GM19397 (cell line): ENCODE results near the gene ACOT13.
"Not testable (repeated sequence)": the region's sequence is repeated elsewhere in the genome, so short reads cannot be mapped to it uniquely, and the experiment has no call there.

ENCODE experiments used
- ATAC-seq: cut with Tn5 transposase; IDR thresholded peaks from one replicate; pipeline ENCODE4 v1.9.1; 2021; ENCODE audit warnings: mild to moderate bottlenecking, moderate library complexity; ENCODE audit not compliant: unreplicated experiment

Gene ACOT13

GRCh38 chr6:24692003-24692402 lies 25.1 kb downstream of the ACOT13 start:
- ATAC-seq, result no peak

GRCh38 chr6:24692415-24692814 lies 25.5 kb downstream of the ACOT13 start:
- ATAC-seq, result no peak

GRCh38 chr6:24692848-24693592 lies 26.1 kb downstream of the ACOT13 start:
- no peak for ATAC-seq

GRCh38 chr6:24694198-24694597 lies 27.3 kb downstream of the ACOT13 start:
- no peak for ATAC-seq

DNA sequence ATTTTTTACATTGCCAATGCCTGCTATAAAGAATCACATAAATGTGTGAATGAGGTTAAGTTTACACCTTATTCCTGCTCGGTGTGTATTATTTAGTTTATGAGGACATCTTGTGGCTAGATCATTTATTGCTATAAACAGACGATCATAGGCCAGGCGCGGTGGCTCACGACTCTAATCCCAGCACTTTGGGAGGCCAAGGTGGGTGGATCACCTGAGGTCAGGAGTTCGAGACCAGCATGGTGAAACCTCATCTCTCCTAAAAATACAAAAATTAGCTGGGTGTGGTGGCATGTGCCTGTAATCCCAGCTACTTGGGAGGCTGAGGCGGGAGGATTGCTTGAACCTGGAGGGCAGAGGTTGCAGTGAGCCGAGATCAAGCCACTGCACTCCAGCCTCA lies 28.8 kb downstream of the ACOT13 start:
- ATAC-seq, result not testable (repeated sequence)

- ATAC-seq, result no peak
These were observed 29.2 kb downstream of the ACOT13 start for GRCh38 chr6:24696097-24696496.

- ATAC-seq, result no peak
These were observed 32.9 kb downstream of the ACOT13 start for GRCh38 chr6:24699521-24700359.

DNA sequence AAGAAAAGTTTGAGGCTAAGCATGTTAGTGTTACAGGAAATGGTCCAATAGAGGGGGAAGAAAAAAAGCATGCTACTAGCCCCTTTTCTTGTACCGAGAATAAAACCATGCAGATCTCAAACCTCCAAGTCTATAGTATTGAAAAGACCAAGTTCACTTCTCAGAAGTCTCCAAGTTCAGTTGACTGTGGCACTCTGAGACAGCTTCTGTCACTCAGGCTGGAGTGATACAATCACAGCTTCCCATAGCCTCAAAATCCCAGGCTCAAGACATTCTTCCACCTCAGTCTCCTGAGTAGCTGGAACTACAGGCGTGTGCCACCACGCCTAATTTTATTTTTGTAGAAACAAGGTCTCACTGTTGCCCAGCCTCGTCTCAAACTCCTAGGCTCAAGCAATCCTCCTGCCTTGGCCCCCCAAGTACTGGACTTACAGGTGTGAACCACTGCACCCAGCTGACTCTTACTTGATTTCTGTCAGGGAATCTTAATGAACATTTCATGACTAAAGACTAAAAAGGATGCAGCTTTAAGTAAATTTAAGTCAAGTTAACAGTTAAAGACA lies 35.9 kb downstream of the ACOT13 start:
- no peak for ATAC-seq

GRCh38 chr6:24704468-24704867 lies 37.6 kb downstream of the ACOT13 start:
- ATAC-seq, result no peak

DNA sequence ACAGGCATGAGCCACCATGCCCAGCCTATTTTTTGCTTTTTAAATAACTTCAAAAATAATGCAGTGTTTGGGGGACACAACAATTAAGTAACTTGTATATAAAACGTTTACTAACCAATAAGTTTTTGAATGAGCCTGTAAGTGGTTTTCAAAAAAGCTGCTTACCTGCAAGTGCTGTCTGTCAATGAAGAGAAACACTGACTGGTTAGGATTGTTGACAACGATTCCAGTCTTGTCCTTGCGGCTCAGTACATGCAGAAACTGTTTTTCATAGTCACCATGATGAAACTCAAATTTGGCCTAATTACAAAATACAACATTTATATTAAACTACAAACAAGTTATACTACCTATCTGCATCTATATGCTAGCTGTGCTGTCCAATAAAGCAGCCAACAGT lies 41.7 kb downstream of the ACOT13 start:
- no peak for ATAC-seq

DNA sequence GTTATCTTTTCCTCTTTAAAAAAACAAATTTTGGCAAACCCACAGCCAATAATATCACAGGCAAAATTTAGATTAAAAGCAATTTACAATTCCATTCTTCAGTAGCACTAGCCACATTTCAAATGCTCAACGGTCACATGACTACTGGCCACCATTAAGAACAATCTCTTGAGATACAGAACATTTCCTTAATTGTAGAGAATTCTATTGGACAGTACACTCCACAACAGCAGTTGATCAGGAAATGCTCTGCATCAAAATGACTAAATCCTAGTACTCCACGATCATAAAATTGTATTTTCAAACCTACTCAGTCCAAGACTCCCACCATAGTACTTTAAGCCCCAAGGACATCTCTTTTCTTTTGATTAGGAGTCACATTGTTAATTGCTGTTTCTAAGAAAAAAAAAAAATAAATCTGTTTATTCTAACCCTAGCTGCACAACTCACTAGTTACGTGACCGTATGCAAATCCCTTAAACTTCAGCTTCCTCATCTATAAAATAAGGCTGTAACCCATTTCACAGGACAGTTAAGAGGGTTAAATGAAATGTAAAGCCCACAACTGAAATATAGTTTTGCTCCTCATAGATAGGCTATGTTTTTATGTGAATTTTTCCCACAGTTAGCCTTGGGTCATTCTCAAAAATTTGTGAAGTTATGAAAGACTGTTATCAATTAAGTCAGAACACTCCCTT lies 42.3 kb downstream of the ACOT13 start:
- ATAC-seq, result no peak

GRCh38 chr6:24710519-24711303 lies 43.8 kb downstream of the ACOT13 start:
- no peak for ATAC-seq

GRCh38 chr6:24716602-24717148 lies 49.8 kb downstream of the ACOT13 start:
- not testable (repeated sequence) for ATAC-seq

DNA sequence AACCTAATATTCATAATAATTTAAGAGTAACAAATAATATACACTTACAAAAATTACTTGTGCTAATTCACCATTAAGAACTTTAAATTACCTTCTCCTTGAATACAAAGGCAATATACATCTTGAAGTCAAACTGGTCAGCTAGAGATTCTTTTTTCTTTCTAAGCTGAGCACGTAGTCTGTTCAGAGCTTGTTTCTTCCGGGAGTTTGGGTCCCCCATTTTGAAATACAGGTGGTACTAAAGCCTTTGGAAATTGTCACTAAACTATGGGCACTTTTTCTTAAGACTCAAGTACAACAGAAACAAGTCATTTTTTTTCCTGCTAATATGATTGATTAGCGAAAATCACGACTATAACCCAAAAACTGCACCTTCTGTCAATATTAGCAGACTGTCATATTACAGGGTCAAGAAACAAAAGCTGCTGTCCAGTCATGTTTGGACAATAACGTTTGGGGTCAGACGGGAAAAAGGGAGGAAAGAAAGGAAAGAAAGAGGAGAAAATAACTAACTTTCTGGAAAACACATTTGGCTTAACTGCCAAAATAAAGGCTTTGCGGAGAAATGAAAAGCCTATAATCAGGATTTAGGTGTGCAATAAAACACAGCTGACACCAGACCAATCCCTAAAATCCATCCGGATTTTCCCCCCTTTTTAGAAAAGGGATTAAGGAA lies 51.7 kb downstream of the ACOT13 start:
- ATAC-seq, result no peak

GRCh38 chr6:24719125-24719971 lies 52.5 kb downstream of the ACOT13 start, which contains the start of gene C6orf62:
Gene C6orf62 (minus strand): TSS chr6:24719154. CDS start chr6:24718668, 486 bp downstream.
- no peak for ATAC-seq

DNA sequence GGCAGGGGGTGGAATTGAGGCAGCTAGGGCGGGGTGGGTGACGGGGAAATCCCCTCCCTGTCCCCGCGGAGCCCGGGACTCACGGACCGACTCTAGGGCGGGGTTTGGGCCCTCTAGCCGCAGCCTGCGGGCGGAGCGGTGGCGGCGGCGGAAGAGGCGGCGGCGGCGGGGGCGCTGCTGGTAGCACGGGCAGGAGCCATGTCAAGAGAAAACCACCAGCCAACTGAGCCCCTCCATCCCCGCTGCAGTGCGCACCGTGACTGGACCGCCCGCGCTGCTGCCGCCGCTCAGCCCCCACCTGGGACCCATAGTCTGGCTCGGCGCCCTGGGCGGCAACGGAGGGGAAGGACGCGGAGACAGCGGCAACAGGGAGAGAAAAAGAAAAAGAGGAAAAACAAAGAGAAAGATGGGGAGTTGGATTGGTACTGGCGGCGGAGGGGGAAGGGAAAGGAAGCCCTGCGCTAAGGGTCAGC lies 53.3 kb downstream of the ACOT13 start:
- peak; percentile 16 for ATAC-seq

DNA sequence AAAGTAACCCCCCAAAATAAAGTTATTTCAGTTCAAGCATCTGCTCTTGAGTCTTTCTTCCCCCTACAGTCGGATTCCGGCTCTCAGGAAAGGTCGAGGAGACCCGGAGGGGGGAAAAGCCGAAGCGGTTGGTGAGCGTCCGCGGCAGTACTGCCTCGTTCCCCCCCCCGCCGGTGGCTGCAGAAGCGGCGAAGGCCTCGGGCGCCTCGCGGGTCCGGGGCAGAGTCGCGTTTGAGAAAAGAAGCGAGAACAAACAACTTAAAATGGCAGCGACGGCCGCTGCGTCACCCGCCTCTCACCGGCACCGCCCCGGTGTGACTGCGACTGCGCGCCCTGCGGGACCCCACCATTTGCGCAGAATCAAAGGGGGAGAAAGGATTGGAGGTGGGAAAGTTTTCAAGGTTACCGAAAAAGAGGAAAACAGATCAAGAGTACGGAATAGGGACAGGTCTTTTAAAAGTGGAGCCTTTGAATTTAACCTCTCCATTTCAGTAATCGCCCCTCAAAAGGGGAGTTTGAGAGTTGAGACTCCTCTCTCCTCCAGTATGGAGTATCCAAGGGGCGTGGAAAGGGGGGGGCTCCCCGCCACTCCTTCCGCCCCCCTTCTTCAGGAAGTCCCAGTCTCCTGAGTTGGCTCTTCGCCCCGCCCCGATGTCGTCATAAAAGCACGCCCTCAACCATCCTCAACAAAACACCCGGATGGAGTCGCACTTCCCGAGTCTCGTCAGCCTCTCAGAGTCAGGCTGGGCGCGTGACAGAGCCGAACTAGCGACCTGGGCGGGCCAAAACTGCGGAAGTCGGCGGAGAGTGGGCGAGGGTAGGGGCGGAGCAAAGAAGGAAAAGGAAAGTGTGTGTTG lies 54.0 kb downstream of the ACOT13 start:
- ATAC-seq, result peak; percentile 89
